Tibial artery (tissue), 4 donors: ENCODE data around the gene PRKCI.

Experiments
- DNase-seq, 2 donors: peaks; one replicate each; pipeline ENCODE4 v3.0.0-alpha.2; 2019
- H3K27ac ChIP-seq, 2 donors: fragments of 200-600 bp; sonication (generic) in 1 of 2; 1 replicate in 1 of 2; 2 replicates in 1 of 2; pipeline ENCODE4 v1.5.1; 2018 to 2019; ENCODE audit warnings: mild to moderate bottlenecking in 1 of 2
- H3K27me3 ChIP-seq, 2 donors: fragments of 200-600 bp; sonication (generic) in 1 of 2; one replicate each; pipeline versions ENCODE4 v1.5.1 to v1.6.0; 2016 to 2019
- H3K36me3 ChIP-seq, 3 donors: fragments of 200-600 bp; sonication (generic) in 2 of 3; one replicate each; pipeline ENCODE4 v1.5.1; 2016 to 2019; ENCODE audit warnings: mild to moderate bottlenecking in 2 of 3
- H3K4me1 ChIP-seq, 4 donors: fragments of 200-600 bp; sonication (generic) in 2 of 4; 1 replicate in 3 of 4; 2 replicates in 1 of 4; pipeline ENCODE4 v1.5.1; 2016 to 2019
- H3K4me3 ChIP-seq, 2 donors: fragments of 200-600 bp; sonication (generic) in 1 of 2; 1 replicate in 1 of 2; 2 replicates in 1 of 2; pipeline ENCODE4 v1.5.1; 2018 to 2019; ENCODE audit warnings: mild to moderate bottlenecking in 2 of 2
- H3K9me3 ChIP-seq, 3 donors: fragments of 200-600 bp; sonication (generic) in 1 of 3; one replicate each; pipeline ENCODE4 v1.5.1; 2016 to 2019
- CTCF ChIP-seq, 2 experiments: fragments of 200-600 bp in 1 of 2; fragments of 450-650 bp in 1 of 2; IDR thresholded peaks; one replicate each; pipeline ENCODE4 v1.5.1; 2017 to 2019; ENCODE audit warnings: antibody characterized with exemption in 2 of 2, mild to moderate bottlenecking in 1 of 2, moderate library complexity in 1 of 2
- intact Hi-C: fragments of 100-400 bp; cut with DNase I; formaldehyde crosslinking; loops from one replicate; pipeline ENCODE4 v1.15.0; 2023; ENCODE audit warnings: low total_unique reads

Gene PRKCI

GRCh38 chr3:170309046-170309445 lies 86.8 kb downstream of the PRKCI start:
- Histone ChIP-seq H3K27me3 (no peaks in the 10 kb centered on the region), H3K4me3 (no peak overlapping the region), H3K36me3 (no peaks in the 10 kb centered on the region), H3K9me3 (no peaks in the 10 kb centered on the region), H3K27ac (no peak overlapping the region), H3K4me1 (peaks cover 0 to 4% (median 0%) of the 10 kb centered on the region in 4 donors)
- TF ChIP-seq CTCF (IDR thresholded peaks at IDR 0.05), result no peak
- intact Hi-C loops, result no loop called here
- no peak for DNase-seq

- Histone ChIP-seq H3K27ac (no peak overlapping the region), H3K4me1 (no peaks in the 10 kb centered on the region), H3K9me3 (no peaks in the 10 kb centered on the region), H3K36me3 (no peaks in the 10 kb centered on the region), H3K4me3 (no peak overlapping the region), H3K27me3 (no peaks in the 10 kb centered on the region)
- TF ChIP-seq CTCF (IDR thresholded peaks at IDR 0.05), result no peak
- DNase-seq, result no peak
- intact Hi-C loops, result no loop called here
Observed at GRCh38 chr3:170317954-170318353, 95.7 kb downstream of the PRKCI start.

- H3K4me3 ChIP-seq, result no peak overlapping the region
- H3K9me3 ChIP-seq, result no peaks in the 10 kb centered on the region
- DNase-seq, result no peak
- intact Hi-C loops, result no loop called here
- H3K36me3 ChIP-seq, result no peaks in the 10 kb centered on the region
- no peak overlapping the region for H3K27ac ChIP-seq
- no peaks in the 10 kb centered on the region for H3K27me3 ChIP-seq
- no peak for TF ChIP-seq CTCF (IDR thresholded peaks at IDR 0.05)
- no peaks in the 10 kb centered on the region for H3K4me1 ChIP-seq
Observed at GRCh38 chr3:170320461-170321121, 98.4 kb downstream of the PRKCI start.

- no peak for DNase-seq
- no peak overlapping the region for H3K4me3 ChIP-seq
- H3K36me3 ChIP-seq, result no peaks in the 10 kb centered on the region
- H3K27me3 ChIP-seq, result no peaks in the 10 kb centered on the region
- intact Hi-C loops, result no loop called here
- H3K27ac ChIP-seq, result no peak overlapping the region
- no peaks in the 10 kb centered on the region for H3K4me1 ChIP-seq
- H3K9me3 ChIP-seq, result no peaks in the 10 kb centered on the region
- no peak for TF ChIP-seq CTCF (IDR thresholded peaks at IDR 0.05)
Observed at GRCh38 chr3:170321321-170322034, 99.3 kb downstream of the PRKCI start.

GRCh38 chr3:170322566-170323269 lies 100.5 kb downstream of the PRKCI start:
- no peak overlapping the region for H3K27ac ChIP-seq
- no peak overlapping the region for H3K4me3 ChIP-seq
- no peak for TF ChIP-seq CTCF (IDR thresholded peaks at IDR 0.05)
- DNase-seq, result no peak
- H3K4me1 ChIP-seq, result no peaks in the 10 kb centered on the region
- no peaks in the 10 kb centered on the region for H3K36me3 ChIP-seq
- intact Hi-C loops, result no loop called here
- H3K27me3 ChIP-seq, result no peaks in the 10 kb centered on the region
- peaks cover 0 to 7% (median 4%) of the 10 kb centered on the region in 3 donors for H3K9me3 ChIP-seq
